Endothelial cell (in vitro differentiated cells): ENCODE results near the gene PLA2G4A. TPM values are rescaled to one million over a fixed set of nuclear protein-coding genes. Genes with fewer than 3 reads are reported as not detected.

Experiments used
- DNase-seq: peaks from one replicate; pipeline ENCODE4 v3.0.0; 2021; ENCODE audit warnings: low spot score
- H3K27ac Mint-ChIP-seq: one replicate; pipeline ENCODE4 v1.8.0; 2021; ENCODE audit warnings: mixed read lengths, inconsistent platforms; ENCODE audit not compliant: unreplicated experiment
- H3K27me3 Mint-ChIP-seq: one replicate; pipeline ENCODE4 v1.8.0; 2021; ENCODE audit warnings: mild to moderate bottlenecking, moderate library complexity, mixed read lengths, inconsistent platforms; ENCODE audit not compliant: unreplicated experiment
- H3K36me3 Mint-ChIP-seq: one replicate; pipeline ENCODE4 v1.8.0; 2021; ENCODE audit warnings: mild to moderate bottlenecking, low read depth, mixed read lengths, inconsistent platforms; ENCODE audit not compliant: unreplicated experiment
- H3K4me1 Mint-ChIP-seq: one replicate; pipeline ENCODE4 v1.8.0; 2021; ENCODE audit warnings: mild to moderate bottlenecking, mixed read lengths, inconsistent platforms; ENCODE audit not compliant: unreplicated experiment
- H3K4me3 Mint-ChIP-seq: one replicate; pipeline ENCODE4 v1.8.0; 2021; ENCODE audit warnings: mild to moderate bottlenecking, mixed read lengths, inconsistent platforms; ENCODE audit not compliant: unreplicated experiment
- H3K9me3 Mint-ChIP-seq: one replicate; pipeline ENCODE4 v1.8.0; 2021; ENCODE audit warnings: mixed read lengths, inconsistent platforms; ENCODE audit not compliant: unreplicated experiment
- CTCF ChIP-seq: fragments of 200-600 bp; sonication (generic); IDR thresholded peaks from one replicate; pipeline ENCODE4 v1.5.0; 2021; ENCODE audit warnings: antibody characterized with exemption; ENCODE audit not compliant: unreplicated experiment
- total RNA-seq: library from RNA; stranded (reverse); fragmentation: NEBNext Ultra II Directional; extraction: Animal tissue kit (Norgen Biotek cat#: 25700); gene quantifications from one replicate; pipeline ENCODE4 v1.2.1, GENCODE V29; 2021; ENCODE audit not compliant: unreplicated experiment

The PLA2G4A gene
- total RNA-seq, 1 donor from 2014 or later = 12.2 TPM

GRCh38 chr1:186872291-186872690 is 43.5 kb downstream of the PLA2G4A start:
- TF ChIP-seq CTCF = no peak
- Mint-ChIP-seq H3K9me3 (no peaks in the 10 kb centered on the region), H3K36me3 (no peaks in the 10 kb centered on the region), H3K4me3 (no peak overlapping the region), H3K27me3 (no peaks in the 10 kb centered on the region), H3K4me1 (peaks cover 7% of the 10 kb centered on the region), H3K27ac (no peak overlapping the region)
- DNase-seq = no peak

- Mint-ChIP-seq H3K9me3 (no peaks in the 10 kb centered on the region), H3K27ac (no peak overlapping the region), H3K4me1 (peaks cover 7% of the 10 kb centered on the region), H3K27me3 (no peaks in the 10 kb centered on the region), H3K36me3 (no peaks in the 10 kb centered on the region), H3K4me3 (no peak overlapping the region)
- TF ChIP-seq CTCF = no peak
- no peak for DNase-seq
Observed at GRCh38 chr1:186873687-186874086, 44.9 kb downstream of the PLA2G4A start.

GRCh38 chr1:186875896-186876835 is 47.4 kb downstream of the PLA2G4A start:
- no peak overlapping the region for H3K27ac Mint-ChIP-seq
- no peaks in the 10 kb centered on the region for H3K4me1 Mint-ChIP-seq
- H3K27me3 Mint-ChIP-seq = no peaks in the 10 kb centered on the region
- H3K36me3 Mint-ChIP-seq = no peaks in the 10 kb centered on the region
- DNase-seq = no peak
- no peak for TF ChIP-seq CTCF
- H3K9me3 Mint-ChIP-seq = no peaks in the 10 kb centered on the region
- H3K4me3 Mint-ChIP-seq = no peak overlapping the region

- no peaks in the 10 kb centered on the region for H3K27me3 Mint-ChIP-seq
- H3K27ac Mint-ChIP-seq = no peak overlapping the region
- no peak for TF ChIP-seq CTCF
- H3K4me3 Mint-ChIP-seq = no peak overlapping the region
- DNase-seq = no peak
- H3K36me3 Mint-ChIP-seq = no peaks in the 10 kb centered on the region
- H3K4me1 Mint-ChIP-seq = no peaks in the 10 kb centered on the region
- no peaks in the 10 kb centered on the region for H3K9me3 Mint-ChIP-seq
Observed at GRCh38 chr1:186878356-186878755, 49.6 kb downstream of the PLA2G4A start.

GRCh38 chr1:186880982-186881381 is 52.2 kb downstream of the PLA2G4A start:
- DNase-seq = no peak
- no peaks in the 10 kb centered on the region for H3K9me3 Mint-ChIP-seq
- H3K27me3 Mint-ChIP-seq = no peaks in the 10 kb centered on the region
- no peak overlapping the region for H3K4me3 Mint-ChIP-seq
- TF ChIP-seq CTCF = no peak
- no peak overlapping the region for H3K27ac Mint-ChIP-seq
- H3K36me3 Mint-ChIP-seq = no peaks in the 10 kb centered on the region
- H3K4me1 Mint-ChIP-seq = no peaks in the 10 kb centered on the region
